ENCODE results near the gene C3orf20. TPM values are rescaled to one million over a fixed set of nuclear protein-coding genes. Genes with fewer than 3 reads are reported as not detected.

The C3orf20 gene
- total and polyA plus RNA-seq, 7 experiments from 2014 or later, result 0.05 to 0.81 (median 0.29) TPM; not detected in 1

- intact Hi-C loops (cut with micrococcal nuclease), result no loop called here
- no peak overlapping the region for H3K4me3 ChIP-seq (ENCODE audit: low read length)
- H3K4me1 Mint-ChIP-seq, result peaks cover 14 to 38% (median 30%) of the 10 kb centered on the region in 7 donors
- H3K9me3 ChIP-seq (ENCODE audit: control insufficient read depth in 2 of 3, low read length in 3 of 3), result no peaks in the 10 kb centered on the region
- peaks cover 0 to 4% (median 0%) of the 10 kb centered on the region in 5 donors for H3K27me3 Mint-ChIP-seq
- H3K4me3 Mint-ChIP-seq, result no peak overlapping the region
- DNase-seq (no peak), ATAC-seq (no peak)
- H3K36me3 ChIP-seq (ENCODE audit: control insufficient read depth in 2 of 3, insufficient read depth in 3 of 3, low read length in 3 of 3), result no peaks in the 10 kb centered on the region
- H3K27me3 ChIP-seq (ENCODE audit: control insufficient read depth in 2 of 2, insufficient read depth in 2 of 2, low read length in 2 of 2), result no peaks in the 10 kb centered on the region
- H3K36me3 Mint-ChIP-seq, result peaks cover 0 to 10% (median 0%) of the 10 kb centered on the region in 5 donors
- peaks cover 0 to 2% (median 0%) of the 10 kb centered on the region in 11 donors for H3K9me3 Mint-ChIP-seq
- peaks cover 3 to 6% of the 10 kb centered on the region in 2 donors for H3K4me1 ChIP-seq (ENCODE audit: control insufficient read depth in 2 of 2, insufficient read depth in 2 of 2, low read length in 2 of 2)
- H3K27ac Mint-ChIP-seq, result no peak overlapping the region
- H3K27ac ChIP-seq (ENCODE audit: low read depth, low read length), result no peak overlapping the region
- CTCF ChIA-PET, result no interaction called here
- POLR2A ChIA-PET, result interaction anchor here (0.6 kb wide), 1 partner anchor 45 kb away, joined by 3 read pairs; no protein-coding TSS in a partner anchor
Observed at GRCh38 chr3:14646589-14647413, 28.1 kb upstream of the C3orf20 start.

- ChIA-PET POLR2A (interaction anchor here (0.6 kb wide), 1 partner anchor 504 kb away, joined by 3 read pairs; no protein-coding TSS in a partner anchor), CTCF (no interaction called here)
- Histone ChIP-seq H3K4me3 (ENCODE audit: low read length) (no peak overlapping the region), H3K9me3 (ENCODE audit: control insufficient read depth in 2 of 3, low read length in 3 of 3) (no peaks in the 10 kb centered on the region), H3K27ac (ENCODE audit: low read depth, low read length) (no peak overlapping the region), H3K27me3 (ENCODE audit: control insufficient read depth in 2 of 2, insufficient read depth in 2 of 2, low read length in 2 of 2) (no peaks in the 10 kb centered on the region), H3K4me1 (ENCODE audit: control insufficient read depth in 2 of 2, insufficient read depth in 2 of 2, low read length in 2 of 2) (peaks cover 9 to 15% of the 10 kb centered on the region in 2 donors), H3K36me3 (ENCODE audit: control insufficient read depth in 2 of 3, insufficient read depth in 3 of 3, low read length in 3 of 3) (no peaks in the 10 kb centered on the region)
- Mint-ChIP-seq H3K4me1 (peaks cover 10 to 51% (median 42%) of the 10 kb centered on the region in 7 donors), H3K4me3 (peak overlapping the region in 3 of 10 donors; percentile 1 to 57 (median 6)), H3K27ac (peak overlapping the region in 5 of 9 donors; percentile 8 to 83 (median 14)), H3K27me3 (peaks cover 0 to 4% (median 0%) of the 10 kb centered on the region in 5 donors), H3K9me3 (peaks cover 0 to 2% (median 0%) of the 10 kb centered on the region in 11 donors), H3K36me3 (peaks cover 0 to 10% (median 0%) of the 10 kb centered on the region in 5 donors)
- ATAC-seq, result no peak
- no peak for DNase-seq
- intact Hi-C loops (cut with micrococcal nuclease), result no loop called here
Observed at GRCh38 chr3:14647976-14648955, 26.7 kb upstream of the C3orf20 start.

- Histone ChIP-seq H3K9me3 (ENCODE audit: control insufficient read depth in 2 of 3, low read length in 3 of 3) (no peaks in the 10 kb centered on the region), H3K36me3 (ENCODE audit: control insufficient read depth in 2 of 3, insufficient read depth in 3 of 3, low read length in 3 of 3) (no peaks in the 10 kb centered on the region), H3K4me1 (ENCODE audit: control insufficient read depth in 2 of 2, insufficient read depth in 2 of 2, low read length in 2 of 2) (peaks cover 21 to 25% of the 10 kb centered on the region in 2 donors), H3K4me3 (ENCODE audit: low read length) (no peak overlapping the region), H3K27me3 (ENCODE audit: control insufficient read depth in 2 of 2, insufficient read depth in 2 of 2, low read length in 2 of 2) (no peaks in the 10 kb centered on the region), H3K27ac (ENCODE audit: low read depth, low read length) (no peak overlapping the region)
- POLR2A ChIA-PET, result interaction anchor here (0.7 to 0.9 kb wide), 2 partner anchors 416 to 1692 kb away, joined by 3 read pairs; partner anchors contain the start of gene MRPS25
- H3K9me3 Mint-ChIP-seq, result peaks cover 0 to 2% (median 0%) of the 10 kb centered on the region in 11 donors
- CTCF ChIA-PET, result interaction anchor here (0.6 kb wide), 1 partner anchor 19 kb away, joined by 3 read pairs; no protein-coding TSS in a partner anchor
- H3K27ac Mint-ChIP-seq, result peak overlapping the region in 1 of 9 donors; percentile 83
- intact Hi-C loops (cut with micrococcal nuclease), result no loop called here
- H3K4me1 Mint-ChIP-seq, result peaks cover 19 to 62% (median 53%) of the 10 kb centered on the region in 7 donors
- peak overlapping the region in 7 of 10 donors; percentile 5 to 100 (median 33) for H3K4me3 Mint-ChIP-seq
- peaks cover 0 to 2% (median 0%) of the 10 kb centered on the region in 5 donors for H3K27me3 Mint-ChIP-seq
- no peak for ATAC-seq
- DNase-seq, result no peak
- peaks cover 0 to 10% (median 0%) of the 10 kb centered on the region in 5 donors for H3K36me3 Mint-ChIP-seq
Observed at GRCh38 chr3:14649466-14649865, 25.5 kb upstream of the C3orf20 start.

GRCh38 chr3:14650193-14650592 is 24.7 kb upstream of the C3orf20 start:
- POLR2A ChIA-PET, result interaction anchor here (1.2 to 3.0 kb wide), 5 partner anchors 9 to 471 kb away, joined by 3 to 34 read pairs (median 15); partner anchors contain the start of genes LSM3, NR2C2, RBSN and XPC
- CTCF ChIA-PET, result interaction anchor here (1.3 kb wide), 1 partner anchor 271 kb away, joined by 3 read pairs; no protein-coding TSS in a partner anchor
- ATAC-seq (no peak), DNase-seq (no peak)
- intact Hi-C loops (cut with micrococcal nuclease), result loop anchor here (2.0 to 10.0 kb wide), 6 partner anchors 557 to 1985 kb away; partner anchors contain the start of genes CAPN7 (in 1 of the 2), EAF1 (in 1 of the 2), METTL6 (in 1 of the 2) and RAF1 (in 1 of the 2)
- H3K27me3 Mint-ChIP-seq, result peaks cover 0 to 2% (median 0%) of the 10 kb centered on the region in 5 donors
- H3K27me3 ChIP-seq (ENCODE audit: control insufficient read depth in 2 of 2, insufficient read depth in 2 of 2, low read length in 2 of 2), result no peaks in the 10 kb centered on the region
- H3K4me3 ChIP-seq (ENCODE audit: low read length), result peak overlapping the region; percentile 54
- H3K9me3 Mint-ChIP-seq, result peaks cover 0 to 2% (median 0%) of the 10 kb centered on the region in 11 donors
- H3K4me1 ChIP-seq (ENCODE audit: control insufficient read depth in 2 of 2, insufficient read depth in 2 of 2, low read length in 2 of 2), result peaks cover 21 to 25% of the 10 kb centered on the region in 2 donors
- peaks cover 22 to 68% (median 58%) of the 10 kb centered on the region in 7 donors for H3K4me1 Mint-ChIP-seq
- H3K27ac ChIP-seq (ENCODE audit: low read depth, low read length), result peak overlapping the region; percentile 94
- H3K36me3 ChIP-seq (ENCODE audit: control insufficient read depth in 2 of 3, insufficient read depth in 3 of 3, low read length in 3 of 3), result peaks cover 0 to 2% (median 0%) of the 10 kb centered on the region in 3 experiments
- H3K27ac Mint-ChIP-seq, result peak overlapping the region; percentile 84 to 100 (median 98)
- no peaks in the 10 kb centered on the region for H3K9me3 ChIP-seq (ENCODE audit: control insufficient read depth in 2 of 3, low read length in 3 of 3)
- peaks cover 0 to 11% (median under 1%) of the 10 kb centered on the region in 5 donors for H3K36me3 Mint-ChIP-seq
- H3K4me3 Mint-ChIP-seq, result peak overlapping the region; percentile 84 to 100 (median 96)

GRCh38 chr3:14651440-14652251 is 23.3 kb upstream of the C3orf20 start, which contains the start of gene CCDC174:
TSS of gene CCDC174 (plus strand) at chr3:14651762. CDS start at chr3:14651837, 75 bp downstream.
- Histone ChIP-seq H3K36me3 (ENCODE audit: control insufficient read depth in 2 of 3, insufficient read depth in 3 of 3, low read length in 3 of 3) (peaks cover 7 to 16% (median 14%) of the 10 kb centered on the region in 3 experiments), H3K27me3 (ENCODE audit: control insufficient read depth in 2 of 2, insufficient read depth in 2 of 2, low read length in 2 of 2) (no peaks in the 10 kb centered on the region), H3K4me1 (ENCODE audit: control insufficient read depth in 2 of 2, insufficient read depth in 2 of 2, low read length in 2 of 2) (peaks cover 21 to 25% of the 10 kb centered on the region in 2 donors), H3K9me3 (ENCODE audit: control insufficient read depth in 2 of 3, low read length in 3 of 3) (no peaks in the 10 kb centered on the region), H3K27ac (ENCODE audit: low read depth, low read length) (peak within 1 kb of the TSS; percentile 94), H3K4me3 (ENCODE audit: low read length) (peak within 1 kb of the TSS; percentile 90)
- peaks cover 0 to 2% (median 0%) of the 10 kb centered on the region in 11 donors for H3K9me3 Mint-ChIP-seq
- DNase-seq, result peak; percentile 84 to 98 (median 96)
- peak; percentile 99 for ATAC-seq
- ChIA-PET CTCF (interaction anchor here (0.6 to 1.1 kb wide), 8 partner anchors 16 to 773 kb away, joined by 3 to 5 read pairs (median 3); no protein-coding TSS in a partner anchor), POLR2A (interaction anchor here (0.6 to 3.0 kb wide), 32 partner anchors 9 to 1990 kb away, joined by 3 to 34 read pairs (median 4); partner anchors contain the start of genes BTD, CHCHD4, HACL1 and LSM3)
- H3K27me3 Mint-ChIP-seq, result peaks cover 0 to 2% (median 0%) of the 10 kb centered on the region in 5 donors
- peaks cover 3 to 17% (median 10%) of the 10 kb centered on the region in 5 donors for H3K36me3 Mint-ChIP-seq
- H3K27ac Mint-ChIP-seq, result peak within 1 kb of the TSS; percentile 92 to 100 (median 98)
- peaks cover 25 to 80% (median 66%) of the 10 kb centered on the region in 7 donors for H3K4me1 Mint-ChIP-seq
- intact Hi-C loops (cut with micrococcal nuclease), result loop anchor here (1.0 to 10.0 kb wide), 16 partner anchors 219 to 1987 kb away; partner anchors contain the start of genes BTD (in 2 of the 2), HACL1 (in 2 of the 2), LSM3 (in 2 of the 2) and MRPS25 (in 2 of the 2)
- peak within 1 kb of the TSS; percentile 84 to 100 (median 96) for H3K4me3 Mint-ChIP-seq

All from naive thymus-derived CD4-positive, alpha-beta T cell (primary cell).